Cardiac atrium fibroblast (primary cell): ENCODE measurements around the gene RTTN. TPM values are rescaled to one million over a fixed set of nuclear protein-coding genes. Genes with fewer than 3 reads are reported as not detected.

Experiments
- total RNA-seq: library from RNA; depleted of rRNA; stranded (reverse); fragments of >200 nt; gene quantifications from 2 replicates; pipeline ENCODE4 v1.2.3, GENCODE V29; 2015

Gene RTTN
- 1.8 and 3.4 TPM in 2 replicates for total RNA-seq

GRCh38 chr18:70205421-70206397 lies at the start of gene RTTN:
TSS of gene RTTN (minus strand) at chr18:70205687. CDS start at chr18:70205658, 29 bp downstream.

Other genes starting within 250 kb of the RTTN start
- 13.2 and 18.1 TPM in 2 replicates for gene SOCS6, start 83.4 kb upstream of the RTTN start, total RNA-seq